ENCODE results near the gene CD101. TPM values are rescaled to one million over a fixed set of nuclear protein-coding genes. Genes with fewer than 3 reads are reported as not detected.

Gene CD101
- total and polyA plus RNA-seq, 2 of the 8 experiments (the other 6 are each of a cell fraction or from before 2014, with no cell fraction given), result 1.1 to 1.2 TPM

GRCh38 chr1:116990612-116991151, 10.9 kb upstream of the CD101 start (continued):
- TF ChIP-seq SAP30 (IDR thresholded peaks at IDR 0.05; ENCODE audit: insufficient read depth, insufficient replicate concordance, low read length) (no peak), KDM5A (IDR thresholded peaks at IDR 0.05; ENCODE audit: low read length) (no peak), EZH2 (IDR thresholded peaks at IDR 0.05; ENCODE audit: low read depth, low read length, severe bottlenecking) (no peak), SIRT6 (IDR thresholded peaks at IDR 0.05; ENCODE audit: low read length) (no peak)
